Natural killer cell treated with Interleukin-12 subunit alpha and Interleukin-12 subunit beta and Interleukin-15 and Interleukin-18, amount 100 ng/mL, for 72 hours (primary cell): Measurements from ENCODE around the gene ELAVL1. TPM values are rescaled to one million over a fixed set of nuclear protein-coding genes. Genes with fewer than 3 reads are reported as not detected.

Source experiments
- ATAC-seq, 2 donors: fragments of 150-1000 bp; cut with Tn5 transposase in 1 of 2; sonication (Bioruptor Pico), chemical (Tn5 transposase) in 1 of 2; 2 replicates each; pipeline ENCODE4 v1.10.0; 2021
- DNase-seq: peaks from one replicate; pipeline ENCODE4 v3.0.0; 2022; ENCODE audit warnings: low spot score
- H3K27ac Mint-ChIP-seq, 2 donors: 1 replicate in 1 of 2; 2 replicates in 1 of 2; pipeline ENCODE4 v1.8.0; 2022; ENCODE audit warnings: mixed read lengths in 2 of 2, mild to moderate bottlenecking in 1 of 2, moderate library complexity in 1 of 2
- H3K27me3 Mint-ChIP-seq, 2 donors: 1 replicate in 1 of 2; 2 replicates in 1 of 2; pipeline ENCODE4 v1.8.0; 2022; ENCODE audit warnings: mixed read lengths in 2 of 2
- H3K36me3 Mint-ChIP-seq: one replicate; pipeline ENCODE4 v1.8.0; 2022; ENCODE audit warnings: mixed read lengths
- H3K4me1 Mint-ChIP-seq, 2 donors: 1 replicate in 1 of 2; 2 replicates in 1 of 2; pipeline ENCODE4 v1.8.0; 2022; ENCODE audit warnings: low read depth in 2 of 2, mixed read lengths in 2 of 2, mild to moderate bottlenecking in 1 of 2
- H3K4me3 Mint-ChIP-seq: one replicate; pipeline ENCODE4 v1.8.0; 2022; ENCODE audit warnings: mixed read lengths
- H3K9me3 Mint-ChIP-seq: 2 replicates; pipeline ENCODE4 v1.8.0; 2022; ENCODE audit warnings: mixed read lengths
- total RNA-seq, 2 donors: library from RNA; stranded (reverse); gene quantifications; one replicate each; pipeline ENCODE4 v1.2.3, GENCODE V29; 2022

Gene ELAVL1
- total RNA-seq: 100 to 1,000 TPM; 124 to 137 TPM

GRCh38 chr19:8005534-8006256 lies at the start of gene ELAVL1:
Gene ELAVL1 (minus strand): TSS chr19:8005641. CDS start chr19:7991815, 13,826 bp downstream.
- Mint-ChIP-seq H3K4me3 (peak within 1 kb of the TSS; percentile 98), H3K27me3 (no peaks in the 10 kb centered on the region), H3K27ac (peak within 1 kb of the TSS; percentile 78 to 84), H3K9me3 (no peaks in the 10 kb centered on the region), H3K36me3 (no peaks in the 10 kb centered on the region), H3K4me1 (peaks cover 34 to 35% of the 10 kb centered on the region in 2 donors)
- DNase-seq (peak; percentile 96), ATAC-seq (peak; percentile 96 to 97)

DNA sequence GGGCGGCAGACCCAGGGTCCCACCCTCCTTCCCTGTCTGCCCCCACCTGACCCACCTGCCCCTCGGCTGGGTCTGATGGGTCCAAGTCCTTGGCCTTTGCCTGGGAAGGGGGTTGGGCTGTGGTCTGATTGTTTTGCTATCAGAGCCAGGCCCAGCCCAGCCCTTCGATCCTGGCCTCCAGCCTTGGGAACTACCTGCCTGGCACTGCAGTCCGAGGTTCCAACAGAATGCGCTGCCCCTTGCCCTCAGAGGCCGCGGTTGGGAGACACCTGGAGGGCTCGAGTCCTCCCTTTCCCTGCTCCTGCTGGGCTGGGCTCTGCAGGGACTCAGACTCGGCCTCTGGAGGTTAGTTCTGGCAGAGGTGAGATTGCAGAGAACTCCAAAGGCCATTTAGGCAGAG lies 48.7 kb upstream of the ELAVL1 start:
- H3K4me3 Mint-ChIP-seq: no peak overlapping the region
- no peaks in the 10 kb centered on the region for H3K9me3 Mint-ChIP-seq
- ATAC-seq (no peak), DNase-seq (no peak)
- no peaks in the 10 kb centered on the region for H3K36me3 Mint-ChIP-seq
- H3K27ac Mint-ChIP-seq: no peak overlapping the region
- H3K27me3 Mint-ChIP-seq: no peaks in the 10 kb centered on the region
- peaks cover 7 to 19% of the 10 kb centered on the region in 2 donors for H3K4me1 Mint-ChIP-seq

GRCh38 chr19:8052464-8052859 lies 47.0 kb upstream of the ELAVL1 start, which contains the start of gene CCL25:
Gene CCL25 (plus strand): TSS chr19:8052760. CDS start chr19:8053050, 290 bp downstream.
- ATAC-seq (no peak), DNase-seq (no peak)
- Mint-ChIP-seq H3K9me3 (no peaks in the 10 kb centered on the region), H3K4me3 (peak within 1 kb of the TSS; percentile 12), H3K27ac (peak within 1 kb of the TSS in 1 of 2 donors; percentile 86), H3K36me3 (no peaks in the 10 kb centered on the region), H3K27me3 (no peaks in the 10 kb centered on the region), H3K4me1 (peaks cover 7 to 19% of the 10 kb centered on the region in 2 donors)

DNA sequence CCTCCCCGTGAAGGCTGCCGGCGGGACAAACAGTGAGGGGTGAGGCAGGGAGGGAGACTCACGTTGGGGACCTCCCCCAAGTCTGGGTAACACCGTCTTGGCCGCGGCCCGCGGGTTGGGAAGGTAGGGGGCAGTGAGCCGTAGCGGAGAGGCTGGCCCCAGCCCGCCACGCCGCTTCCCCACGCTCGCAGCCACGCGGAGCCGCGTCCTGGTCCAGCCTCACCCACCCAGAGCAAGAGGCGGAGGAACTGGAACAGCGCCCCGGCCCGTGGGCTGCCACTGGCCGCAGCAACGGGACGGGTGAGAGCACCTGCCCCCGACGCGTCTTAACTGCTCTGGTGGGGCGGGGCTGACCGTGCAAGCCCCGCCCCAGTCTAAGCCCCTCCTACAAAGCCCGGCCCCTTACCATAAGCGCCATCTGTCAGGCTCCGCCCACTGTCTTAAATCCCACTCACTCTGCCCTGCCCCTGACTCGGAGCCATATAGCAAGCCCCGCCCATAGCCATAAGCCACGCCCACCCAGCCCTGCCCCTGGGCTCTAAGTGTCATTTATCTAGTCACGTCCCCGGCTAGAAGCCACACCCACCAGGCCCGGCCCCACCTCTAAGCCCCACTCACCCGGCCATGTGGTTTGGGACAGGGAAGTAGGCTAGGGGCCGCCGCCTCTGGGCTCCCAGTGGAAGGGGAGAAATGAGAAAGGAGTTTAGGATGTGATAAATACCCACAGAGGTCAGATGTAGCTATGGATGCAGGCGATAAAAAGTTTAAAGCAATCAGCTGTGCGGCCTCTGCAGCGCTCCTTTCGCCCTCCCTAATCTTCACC lies 45.0 kb upstream of the ELAVL1 start:
- Mint-ChIP-seq H3K4me1 (peaks cover 7 to 22% of the 10 kb centered on the region in 2 donors), H3K27me3 (peaks cover 0 to 2% of the 10 kb centered on the region in 2 donors), H3K36me3 (no peaks in the 10 kb centered on the region), H3K4me3 (peak overlapping the region; percentile 63), H3K9me3 (no peaks in the 10 kb centered on the region), H3K27ac (peak overlapping the region in 1 of 2 donors; percentile 76)
- peak; percentile 97 to 98 for ATAC-seq
- DNase-seq: peak; percentile 92

- Mint-ChIP-seq H3K4me1 (peaks cover 0 to 9% of the 10 kb centered on the region in 2 donors), H3K27me3 (peaks cover 0 to 2% of the 10 kb centered on the region in 2 donors), H3K4me3 (no peak overlapping the region), H3K36me3 (no peaks in the 10 kb centered on the region), H3K27ac (no peak overlapping the region), H3K9me3 (no peaks in the 10 kb centered on the region)
- no peak for ATAC-seq
- no peak for DNase-seq
These were observed 41.2 kb upstream of the ELAVL1 start for GRCh38 chr19:8046569-8047165.

DNA sequence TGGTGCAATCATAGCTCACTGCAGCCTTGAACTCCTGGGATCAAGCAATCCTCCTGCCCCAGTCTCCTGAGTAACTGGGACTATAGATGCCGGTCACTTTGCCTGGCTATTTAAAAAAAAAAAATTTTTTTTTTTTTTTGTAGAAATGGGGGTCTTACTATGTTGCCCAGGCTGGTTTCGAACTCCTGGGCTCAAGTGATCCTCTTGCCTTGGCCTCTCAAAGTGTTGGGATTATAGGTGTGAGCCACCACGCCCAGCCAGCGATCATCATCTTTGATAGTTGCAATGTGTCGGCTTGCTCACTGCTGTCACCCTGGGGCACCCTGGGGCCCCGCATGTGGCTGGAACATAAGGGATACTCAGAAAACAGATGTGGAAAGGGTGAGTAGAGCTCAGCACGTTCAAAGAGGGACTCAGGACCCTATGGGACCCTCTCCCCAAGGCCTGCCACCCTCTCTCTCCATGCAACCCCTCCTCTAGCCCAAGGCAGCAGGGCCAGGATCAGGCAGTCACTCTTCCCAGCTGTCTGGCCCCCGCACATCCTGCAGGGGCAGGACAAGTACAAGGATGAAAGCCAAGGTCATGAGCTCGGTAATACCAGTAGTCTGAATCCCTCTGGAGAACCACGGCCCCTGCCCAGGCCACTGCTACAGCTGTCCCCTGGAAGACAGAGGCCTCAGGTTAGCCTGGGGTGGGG lies 40.6 kb upstream of the ELAVL1 start:
- Mint-ChIP-seq H3K36me3 (no peaks in the 10 kb centered on the region), H3K4me3 (no peak overlapping the region), H3K27ac (no peak overlapping the region), H3K4me1 (peaks cover 0 to 10% of the 10 kb centered on the region in 2 donors), H3K9me3 (no peaks in the 10 kb centered on the region), H3K27me3 (peaks cover 0 to 2% of the 10 kb centered on the region in 2 donors)
- ATAC-seq (no peak), DNase-seq (no peak)

DNA sequence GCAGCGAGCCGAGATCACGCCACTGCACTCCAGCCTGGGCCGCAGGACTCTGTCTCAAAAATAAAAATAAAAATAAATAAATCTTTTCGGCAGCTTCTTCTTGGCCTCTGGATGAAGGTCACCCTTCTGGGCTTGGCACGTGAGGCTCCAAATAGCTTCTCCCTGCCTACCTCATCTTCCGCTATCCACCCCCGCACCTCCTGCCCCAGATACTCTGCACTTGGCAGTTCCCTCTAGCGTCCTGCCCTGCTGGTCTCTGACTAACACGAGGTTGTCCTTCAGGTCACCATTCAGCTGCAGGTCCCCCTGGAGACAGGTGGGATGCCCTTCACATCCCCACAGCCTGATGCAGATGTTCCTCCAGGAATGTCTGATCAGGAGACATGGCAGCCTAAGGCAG lies 38.6 kb upstream of the ELAVL1 start:
- H3K27me3 Mint-ChIP-seq: peaks cover 0 to 2% of the 10 kb centered on the region in 2 donors
- no peaks in the 10 kb centered on the region for H3K36me3 Mint-ChIP-seq
- ATAC-seq: no peak
- no peak overlapping the region for H3K4me3 Mint-ChIP-seq
- no peak overlapping the region for H3K27ac Mint-ChIP-seq
- no peak for DNase-seq
- peaks cover 0 to 6% of the 10 kb centered on the region in 2 donors for H3K4me1 Mint-ChIP-seq
- no peaks in the 10 kb centered on the region for H3K9me3 Mint-ChIP-seq

GRCh38 chr19:8042900-8043299 lies 37.5 kb upstream of the ELAVL1 start:
- no peaks in the 10 kb centered on the region for H3K36me3 Mint-ChIP-seq
- DNase-seq: no peak
- no peak overlapping the region for H3K4me3 Mint-ChIP-seq
- peaks cover 0 to 2% of the 10 kb centered on the region in 2 donors for H3K27me3 Mint-ChIP-seq
- H3K27ac Mint-ChIP-seq: no peak overlapping the region
- H3K4me1 Mint-ChIP-seq: peaks cover 0 to 6% of the 10 kb centered on the region in 2 donors
- no peak for ATAC-seq
- H3K9me3 Mint-ChIP-seq: no peaks in the 10 kb centered on the region

DNA sequence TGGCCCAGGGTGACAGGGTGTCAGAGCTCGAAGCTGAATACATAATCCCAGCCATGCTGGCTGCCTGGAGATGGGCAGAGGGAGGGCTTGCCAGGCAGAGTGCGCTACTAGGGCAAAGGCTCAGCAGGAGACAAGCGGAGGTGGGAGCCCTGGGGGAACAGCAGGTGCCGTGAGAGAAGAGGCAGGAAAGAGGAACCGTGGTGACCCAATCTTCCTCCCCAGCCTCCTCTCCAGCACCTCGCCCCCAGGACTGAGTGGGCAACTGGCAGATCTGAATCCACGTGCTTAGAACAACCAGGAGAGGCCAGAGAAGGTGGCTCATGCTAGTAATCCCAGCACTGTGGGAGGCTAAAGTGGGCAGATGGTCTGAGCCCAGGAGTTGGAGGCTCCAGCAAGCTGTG lies 36.1 kb upstream of the ELAVL1 start:
- no peak overlapping the region for H3K27ac Mint-ChIP-seq
- H3K9me3 Mint-ChIP-seq: no peaks in the 10 kb centered on the region
- ATAC-seq: no peak
- H3K36me3 Mint-ChIP-seq: no peaks in the 10 kb centered on the region
- peaks cover 4 to 10% of the 10 kb centered on the region in 2 donors for H3K27me3 Mint-ChIP-seq
- DNase-seq: no peak
- peaks cover 0 to 3% of the 10 kb centered on the region in 2 donors for H3K4me1 Mint-ChIP-seq
- no peak overlapping the region for H3K4me3 Mint-ChIP-seq

- no peak overlapping the region for H3K27ac Mint-ChIP-seq
- H3K4me1 Mint-ChIP-seq: peaks cover 0 to 3% of the 10 kb centered on the region in 2 donors
- DNase-seq (no peak), ATAC-seq (no peak)
- no peak overlapping the region for H3K4me3 Mint-ChIP-seq
- peaks cover 4 to 16% of the 10 kb centered on the region in 2 donors for H3K27me3 Mint-ChIP-seq
- H3K9me3 Mint-ChIP-seq: no peaks in the 10 kb centered on the region
- H3K36me3 Mint-ChIP-seq: no peaks in the 10 kb centered on the region
These were observed 33.8 kb upstream of the ELAVL1 start for GRCh38 chr19:8039231-8039630.

- Mint-ChIP-seq H3K27ac (no peak overlapping the region), H3K27me3 (peaks cover 4 to 16% of the 10 kb centered on the region in 2 donors), H3K4me3 (no peak overlapping the region), H3K36me3 (no peaks in the 10 kb centered on the region), H3K4me1 (peaks cover 0 to 3% of the 10 kb centered on the region in 2 donors), H3K9me3 (no peaks in the 10 kb centered on the region)
- DNase-seq (no peak), ATAC-seq (no peak)
These were observed 33.4 kb upstream of the ELAVL1 start for GRCh38 chr19:8038815-8039214.

DNA sequence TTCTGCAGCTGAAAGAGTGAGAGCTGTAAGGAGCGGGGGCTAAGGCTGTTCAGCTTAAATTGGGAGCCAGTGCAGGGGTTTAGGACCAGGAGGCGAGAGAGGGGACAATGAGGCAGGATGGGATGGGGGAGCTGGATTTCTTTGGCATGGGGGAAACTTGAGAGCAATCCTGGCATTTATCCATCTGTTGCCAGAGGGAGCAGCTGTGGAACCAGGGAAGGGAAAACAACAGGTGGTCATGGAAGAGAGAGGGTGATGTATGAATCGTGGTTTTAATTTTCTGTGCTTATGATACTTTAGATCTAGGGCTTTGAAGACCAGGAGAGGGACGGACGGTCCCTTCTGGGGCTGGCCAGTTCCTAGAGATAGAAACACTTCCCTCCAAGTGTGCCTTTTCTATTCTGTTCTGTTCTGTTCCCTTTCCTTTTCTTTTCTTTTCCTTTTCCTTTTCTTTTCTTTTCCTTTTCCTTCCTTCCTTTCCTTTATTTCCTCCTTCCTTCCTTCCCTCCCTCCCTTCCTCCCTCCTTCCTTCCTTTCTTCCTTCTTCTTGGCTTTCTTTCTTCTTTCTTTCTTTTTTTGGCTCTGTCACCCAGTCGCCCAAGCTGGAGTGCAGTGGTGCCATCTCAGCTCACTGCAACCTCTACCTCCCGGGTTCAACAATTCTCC lies 31.1 kb upstream of the ELAVL1 start:
- no peaks in the 10 kb centered on the region for H3K36me3 Mint-ChIP-seq
- H3K4me3 Mint-ChIP-seq: no peak overlapping the region
- DNase-seq: no peak
- no peaks in the 10 kb centered on the region for H3K9me3 Mint-ChIP-seq
- peaks cover 7 to 16% of the 10 kb centered on the region in 2 donors for H3K27me3 Mint-ChIP-seq
- ATAC-seq: no peak
- peaks cover 0 to 2% of the 10 kb centered on the region in 2 donors for H3K4me1 Mint-ChIP-seq
- H3K27ac Mint-ChIP-seq: no peak overlapping the region

GRCh38 chr19:8034178-8034525 lies 28.7 kb upstream of the ELAVL1 start:
- peaks cover 7 to 16% of the 10 kb centered on the region in 2 donors for H3K27me3 Mint-ChIP-seq
- DNase-seq (no peak), ATAC-seq (no peak)
- H3K27ac Mint-ChIP-seq: no peak overlapping the region
- H3K36me3 Mint-ChIP-seq: no peaks in the 10 kb centered on the region
- H3K4me3 Mint-ChIP-seq: no peak overlapping the region
- no peaks in the 10 kb centered on the region for H3K9me3 Mint-ChIP-seq
- no peaks in the 10 kb centered on the region for H3K4me1 Mint-ChIP-seq
